ENCODE measurements around the gene ZNF688.

- TF ChIP-seq BHLHE40 (IDR thresholded peaks at IDR 0.05; ENCODE audit: borderline replicate concordance) (no peak), PKNOX1 (IDR thresholded peaks at IDR 0.05) (no peak), SUZ12 (IDR thresholded peaks at IDR 0.05) (no peak), FOXA1 (IDR thresholded peaks at IDR 0.05) (no peak), ELF4 (IDR thresholded peaks at IDR 0.05) (no peak), SP1 (IDR thresholded peaks at IDR 0.05) (no peak), FOXK2 (IDR thresholded peaks at IDR 0.05) (no peak), ARNT (IDR thresholded peaks at IDR 0.05) (no peak), NFRKB (IDR thresholded peaks at IDR 0.05) (no peak), HDGF (IDR thresholded peaks at IDR 0.05; ENCODE audit: borderline replicate concordance) (no peak), TARDBP (IDR thresholded peaks at IDR 0.05) (no peak), ZNF384 (IDR thresholded peaks at IDR 0.05) (no peak), FOXM1 (IDR thresholded peaks at IDR 0.05; ENCODE audit: borderline replicate concordance) (no peak), CTBP1 (IDR thresholded peaks at IDR 0.05; ENCODE audit: borderline replicate concordance) (no peak)
These were observed 42.6 kb downstream of the ZNF688 start for GRCh38 chr16:30528799-30529457.

All from HEK293T (cell line).